Measurements from ENCODE around the gene DCTN3.
"Not testable (repeated sequence)": the region's sequence is repeated elsewhere in the genome, so short reads cannot be mapped to it uniquely, and the experiment has no call there.

Gene DCTN3

DNA sequence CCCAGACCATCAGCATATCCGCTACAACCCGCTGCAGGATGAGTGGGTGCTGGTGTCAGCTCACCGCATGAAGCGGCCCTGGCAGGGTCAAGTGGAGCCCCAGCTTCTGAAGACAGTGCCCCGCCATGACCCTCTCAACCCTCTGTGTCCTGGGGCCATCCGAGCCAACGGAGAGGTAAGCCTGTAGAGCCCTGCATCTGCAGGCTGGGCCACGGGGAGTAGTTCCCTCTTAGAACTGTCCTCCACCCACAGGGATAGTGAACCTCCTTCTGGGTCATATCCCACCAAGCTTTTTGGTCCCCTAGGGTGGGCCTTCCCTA, 26.7 kb upstream of the DCTN3 start:
- no peak for DNase-seq (ENCODE audit: low spot score)

DNA sequence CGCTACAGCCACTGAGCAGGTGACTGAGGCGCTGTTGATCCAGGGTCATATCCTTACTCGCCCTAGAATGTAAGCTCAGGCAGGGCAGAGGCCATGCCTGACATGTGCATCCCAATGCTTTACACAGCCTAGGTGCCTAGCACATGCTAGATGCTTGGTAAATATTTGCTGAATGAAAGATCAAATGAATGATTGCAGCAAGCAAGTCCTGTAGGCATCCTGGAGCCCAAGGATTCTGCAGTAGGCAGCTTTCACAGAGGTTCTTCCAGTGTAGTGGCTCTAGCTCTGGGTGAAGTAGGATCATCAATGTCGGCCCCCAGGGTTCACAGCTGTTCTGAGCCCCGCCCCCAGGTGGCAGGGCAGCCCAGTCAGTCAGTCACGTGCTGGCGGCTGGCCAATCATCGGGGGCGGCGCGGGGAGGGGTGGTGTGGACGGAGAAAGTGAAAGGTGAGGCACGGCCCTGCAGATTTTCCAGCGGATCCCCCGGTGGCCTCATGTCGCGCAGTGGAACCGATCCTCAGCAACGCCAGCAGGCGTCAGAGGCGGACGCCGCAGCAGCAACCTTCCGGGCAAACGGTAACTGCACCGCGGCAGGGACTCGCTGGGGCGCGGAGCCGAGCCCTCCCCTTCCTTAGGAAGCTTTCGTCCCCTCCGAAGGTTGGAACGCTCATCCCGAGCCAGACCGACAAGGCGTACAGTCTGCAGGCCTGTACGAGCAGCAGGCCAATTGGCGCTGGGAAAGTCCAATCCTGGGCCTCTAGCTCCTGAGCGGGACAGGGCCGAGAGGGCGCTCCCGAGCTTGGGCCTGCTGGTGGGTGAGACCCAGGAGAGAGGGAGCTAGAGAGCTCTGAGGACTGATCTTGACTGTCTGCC, 26.2 kb upstream of the DCTN3 start, which contains the start of gene GALT:
Gene GALT (plus strand): TSS at position 465 of the 873 bp plus-strand sequence. CDS start 30 bp downstream, at position 495.
- peak; percentile 95 for DNase-seq (ENCODE audit: low spot score)

DNA sequence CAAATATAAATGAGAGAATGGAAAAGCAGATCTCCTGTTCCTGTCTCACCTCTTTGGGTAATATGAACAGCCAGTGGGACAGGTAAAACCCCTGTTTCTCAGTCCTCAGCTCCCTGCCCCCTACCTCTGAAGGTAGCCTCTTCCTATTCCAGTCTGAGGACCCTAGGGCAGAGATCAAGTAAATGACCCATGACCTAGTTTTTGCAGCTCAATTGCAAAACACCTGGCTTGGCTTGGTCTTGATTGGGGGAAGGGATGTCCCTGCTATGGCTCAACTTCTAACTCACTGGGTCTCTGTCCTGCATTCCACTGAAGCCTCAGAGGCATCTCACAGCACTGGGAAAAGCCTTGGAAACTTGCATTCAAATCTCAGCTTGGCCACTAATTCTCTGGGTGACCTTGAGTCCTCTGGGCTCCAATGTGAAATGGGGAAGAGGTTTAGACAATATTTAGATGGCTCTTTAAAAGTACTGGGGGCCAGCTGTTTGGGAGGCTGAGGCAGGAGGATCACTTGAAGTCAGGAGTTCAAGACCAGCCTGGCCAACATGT, 24.5 kb upstream of the DCTN3 start:
- DNase-seq (ENCODE audit: low spot score): no peak

DNA sequence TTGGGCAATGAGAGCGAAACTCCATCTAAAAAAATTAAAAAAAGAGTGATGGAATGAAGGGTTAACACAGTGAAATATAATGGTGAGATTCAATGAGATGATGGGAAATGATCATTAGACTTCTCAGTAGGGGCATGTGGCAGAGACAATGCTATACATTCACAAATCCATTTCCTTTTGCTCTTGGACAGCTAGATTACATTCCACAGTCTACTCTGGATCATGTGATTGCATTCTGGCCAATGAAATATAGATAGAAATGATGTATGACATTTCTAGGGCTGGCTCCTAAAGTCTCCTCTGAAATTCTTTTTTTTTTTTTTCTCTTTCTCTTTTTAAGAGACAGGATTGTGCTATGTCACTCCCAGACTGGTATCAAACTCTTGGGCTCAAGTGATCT, 22.4 kb upstream of the DCTN3 start:
- no peak for DNase-seq (ENCODE audit: low spot score)

DNA sequence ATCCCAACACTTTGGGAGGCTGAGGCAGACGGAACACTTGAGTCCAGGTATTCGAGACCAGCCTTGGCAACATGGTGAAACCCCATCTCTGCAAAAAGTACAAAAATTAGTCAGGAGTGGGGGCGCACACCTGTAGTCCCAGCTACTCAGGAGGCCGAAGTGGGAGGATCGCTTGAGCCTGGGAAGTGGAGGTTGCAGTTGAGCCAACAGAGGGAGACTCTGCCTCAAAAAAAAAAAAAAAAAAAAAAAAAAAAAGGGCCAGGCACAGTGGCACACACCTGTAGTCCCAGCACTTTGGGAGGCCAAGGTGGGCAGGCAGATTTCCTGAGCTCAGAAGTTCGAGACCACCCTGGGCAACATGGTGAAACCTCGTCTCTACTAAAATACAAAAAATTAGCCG, 19.0 kb upstream of the DCTN3 start:
- DNase-seq (ENCODE audit: low spot score): not testable (repeated sequence)

DNA sequence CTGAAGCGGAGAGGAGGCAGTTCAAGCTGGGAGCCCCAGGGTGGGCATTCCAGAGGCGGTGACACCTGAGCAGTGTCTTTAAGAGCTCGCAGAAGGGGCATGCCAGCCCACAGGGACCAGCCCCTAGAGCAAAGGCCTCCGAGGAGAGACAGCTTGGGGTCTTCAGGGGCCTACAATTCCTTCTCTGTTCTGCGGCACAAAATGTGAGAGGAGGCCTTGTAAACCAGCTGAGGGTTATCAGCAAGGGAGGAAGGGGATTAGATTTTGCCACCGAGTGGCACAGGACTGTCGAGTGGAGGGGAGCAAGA, 17.8 kb upstream of the DCTN3 start:
- DNase-seq (ENCODE audit: low spot score): no peak

DNA sequence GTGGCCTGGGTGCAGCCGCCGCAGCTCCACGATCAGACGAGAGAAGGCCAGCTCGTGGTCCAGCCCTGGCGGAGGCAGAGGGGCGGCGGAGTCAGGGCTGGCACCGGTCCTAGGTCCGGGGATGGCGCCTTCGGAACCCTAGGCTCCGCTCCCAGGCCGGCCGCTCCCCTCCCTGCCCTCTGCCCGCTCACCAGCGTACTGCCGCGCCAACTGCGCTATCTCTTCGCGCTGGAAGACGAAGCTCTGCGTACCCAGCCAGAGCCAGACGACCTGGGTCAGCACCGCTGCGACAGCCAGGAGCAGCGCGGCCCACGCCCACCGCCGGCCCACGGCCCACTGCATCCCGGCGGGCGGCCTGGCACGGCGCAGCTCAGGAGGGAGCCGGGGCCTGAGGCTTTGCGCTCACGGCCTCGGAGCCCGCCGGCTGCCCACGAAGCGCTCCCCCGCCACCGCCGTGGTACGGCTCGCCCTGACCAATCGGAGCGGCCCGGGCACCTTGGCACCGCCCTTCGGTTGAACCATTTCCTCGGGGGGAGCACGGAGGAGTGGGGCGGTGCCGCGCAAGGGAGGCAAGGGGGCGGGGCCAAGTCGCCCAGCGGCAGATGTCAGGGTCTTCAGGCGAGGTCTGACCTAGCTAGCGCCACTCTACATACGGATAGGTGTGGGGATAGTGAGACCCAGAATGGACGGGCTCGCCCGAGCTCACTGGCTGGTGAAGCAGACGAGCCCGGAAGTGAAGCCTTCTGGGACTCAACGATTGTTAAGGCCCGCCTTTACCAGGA, 17.3 kb upstream of the DCTN3 start, which contains the start of gene SIGMAR1:
Gene SIGMAR1 (minus strand): TSS at position 432 of the 782 bp plus-strand sequence. CDS start 90 bp downstream, at position 342.
- peak; percentile 95 for DNase-seq (ENCODE audit: low spot score)

DNA sequence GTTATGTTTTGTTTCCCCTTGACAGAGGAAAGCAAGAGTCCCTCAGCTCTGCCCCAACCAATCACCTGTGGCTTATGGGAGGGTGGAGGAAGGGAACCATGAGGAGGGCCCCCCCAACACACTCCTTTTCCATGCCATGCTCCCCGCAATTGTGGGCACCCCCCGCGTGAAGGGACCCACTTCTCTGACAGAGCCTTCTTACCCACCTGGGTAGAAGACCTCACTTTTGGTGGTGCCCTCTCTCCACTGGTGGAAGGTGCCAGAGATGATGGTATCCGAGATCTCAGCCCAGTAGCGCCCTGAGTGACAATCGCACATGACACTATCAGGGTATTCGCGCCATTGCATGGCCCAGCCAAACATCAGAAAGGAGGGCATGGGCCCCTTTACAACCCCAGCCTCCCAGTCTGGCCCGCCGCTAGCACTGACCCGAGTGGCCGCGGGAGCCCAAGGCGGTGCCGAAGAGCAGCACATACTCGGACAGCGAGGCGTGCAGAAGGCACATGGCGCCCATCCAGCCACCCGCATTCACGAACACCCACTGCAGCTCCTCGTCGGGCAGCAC, 16.6 kb upstream of the DCTN3 start:
- no peak for DNase-seq (ENCODE audit: low spot score)

DNA sequence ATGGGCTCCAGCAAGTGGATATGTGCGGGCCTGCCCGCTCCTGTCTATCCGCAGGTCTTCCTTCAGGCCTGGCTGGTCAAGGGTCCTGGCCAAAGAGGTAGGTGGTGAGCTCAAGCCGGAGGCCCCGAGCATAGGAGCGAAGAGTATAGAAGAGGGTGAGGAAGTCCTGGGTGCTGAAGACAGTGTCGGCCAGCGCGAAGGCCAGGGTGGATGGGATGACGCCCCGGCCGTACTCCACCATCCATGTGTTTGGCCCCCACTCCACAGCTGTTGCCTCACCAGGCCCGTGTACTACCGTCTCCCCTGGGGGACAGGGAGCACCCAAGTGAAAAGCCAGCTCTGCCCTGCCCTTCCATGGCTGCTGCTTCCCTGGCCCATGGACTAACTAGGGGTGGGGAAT, 15.3 kb upstream of the DCTN3 start:
- DNase-seq (ENCODE audit: low spot score): no peak

DNA sequence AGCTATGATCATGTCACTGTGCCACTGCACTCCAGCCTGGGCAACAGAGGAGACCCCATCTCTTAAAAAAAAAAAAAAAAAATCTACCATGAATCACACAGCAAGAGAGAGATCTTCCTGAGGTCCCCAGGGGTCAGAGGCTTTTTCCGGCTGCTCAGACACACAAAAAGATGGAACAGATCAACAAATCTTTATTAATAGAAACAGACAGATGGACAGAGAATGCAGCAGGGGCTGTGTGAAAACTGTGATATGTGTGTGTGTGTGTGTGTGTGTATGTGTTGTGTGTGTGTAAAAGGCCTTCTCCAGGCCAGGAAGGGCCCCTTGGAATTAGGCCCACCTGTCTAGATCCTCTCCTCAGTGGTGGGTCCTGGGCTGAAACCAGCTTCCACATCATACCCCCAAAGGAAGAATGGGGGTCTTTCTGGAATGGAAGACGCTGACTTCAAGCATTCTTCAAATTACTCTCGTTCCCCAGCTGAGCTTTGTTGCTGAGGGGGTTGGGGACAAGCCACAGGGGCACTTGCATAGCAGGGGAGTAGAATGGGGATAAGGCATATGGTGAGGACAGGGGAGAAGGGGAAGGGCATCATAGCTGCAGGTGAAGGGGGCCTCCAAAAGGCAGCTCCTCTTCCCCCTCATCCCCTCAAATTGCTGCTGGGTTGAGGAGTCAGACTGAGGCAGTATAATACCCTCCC, 14.4 kb upstream of the DCTN3 start:
- DNase-seq (ENCODE audit: low spot score): no peak

DNA sequence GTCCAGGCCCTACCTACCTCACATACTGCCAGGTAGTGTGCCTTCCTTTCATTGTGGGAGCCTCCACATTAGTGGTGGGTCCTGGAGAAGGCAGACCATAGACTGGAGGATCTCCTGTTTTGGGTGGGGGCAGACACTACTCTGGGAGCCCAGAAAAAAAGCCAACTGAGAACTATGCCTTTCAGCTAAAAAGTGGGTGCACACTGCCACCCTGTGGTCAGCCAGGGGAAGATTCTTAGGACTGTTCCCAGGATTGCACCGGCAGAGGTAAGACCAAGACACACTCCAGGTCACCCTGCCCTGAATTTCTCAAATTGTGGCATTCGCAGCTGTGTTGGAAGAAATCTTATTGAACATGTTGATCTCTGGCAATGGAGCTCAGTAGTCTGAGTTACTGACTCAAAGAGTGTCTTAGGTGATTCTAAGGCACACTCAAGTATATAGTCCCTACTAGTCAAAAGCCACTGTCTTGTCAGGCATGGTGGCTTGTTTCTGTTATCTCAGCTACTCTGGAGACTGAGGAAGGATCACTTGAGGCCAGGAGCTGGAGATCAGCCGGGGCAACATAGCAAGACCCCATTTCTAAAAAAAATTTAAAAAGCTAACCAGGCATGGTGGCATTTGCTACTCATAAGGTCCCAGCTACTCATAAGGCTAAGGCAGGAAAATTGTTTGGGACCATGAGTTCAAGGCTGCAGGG, 13.7 kb upstream of the DCTN3 start:
- DNase-seq (ENCODE audit: low spot score): peak; percentile 85

DNA sequence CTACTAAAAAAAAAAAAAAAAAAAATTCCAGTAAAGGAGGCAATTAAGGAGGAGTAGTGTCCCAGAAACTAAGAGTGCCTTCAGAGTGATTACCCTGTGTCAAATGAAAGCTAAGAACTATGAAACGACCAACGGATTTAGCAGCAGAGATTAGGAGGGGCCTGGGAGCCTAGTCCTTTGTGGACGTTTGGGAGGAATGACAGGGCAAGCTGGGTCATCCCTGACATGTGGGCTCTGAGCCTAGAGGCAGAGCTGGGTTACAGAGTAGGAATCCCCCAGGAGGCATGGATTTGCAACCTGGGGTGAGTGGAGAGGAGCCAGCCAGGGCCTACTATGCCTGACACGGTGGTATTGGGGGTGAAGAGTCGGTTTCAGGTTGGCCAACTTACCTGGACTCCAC, 12.9 kb upstream of the DCTN3 start:
- DNase-seq (ENCODE audit: low spot score): no peak

DNA sequence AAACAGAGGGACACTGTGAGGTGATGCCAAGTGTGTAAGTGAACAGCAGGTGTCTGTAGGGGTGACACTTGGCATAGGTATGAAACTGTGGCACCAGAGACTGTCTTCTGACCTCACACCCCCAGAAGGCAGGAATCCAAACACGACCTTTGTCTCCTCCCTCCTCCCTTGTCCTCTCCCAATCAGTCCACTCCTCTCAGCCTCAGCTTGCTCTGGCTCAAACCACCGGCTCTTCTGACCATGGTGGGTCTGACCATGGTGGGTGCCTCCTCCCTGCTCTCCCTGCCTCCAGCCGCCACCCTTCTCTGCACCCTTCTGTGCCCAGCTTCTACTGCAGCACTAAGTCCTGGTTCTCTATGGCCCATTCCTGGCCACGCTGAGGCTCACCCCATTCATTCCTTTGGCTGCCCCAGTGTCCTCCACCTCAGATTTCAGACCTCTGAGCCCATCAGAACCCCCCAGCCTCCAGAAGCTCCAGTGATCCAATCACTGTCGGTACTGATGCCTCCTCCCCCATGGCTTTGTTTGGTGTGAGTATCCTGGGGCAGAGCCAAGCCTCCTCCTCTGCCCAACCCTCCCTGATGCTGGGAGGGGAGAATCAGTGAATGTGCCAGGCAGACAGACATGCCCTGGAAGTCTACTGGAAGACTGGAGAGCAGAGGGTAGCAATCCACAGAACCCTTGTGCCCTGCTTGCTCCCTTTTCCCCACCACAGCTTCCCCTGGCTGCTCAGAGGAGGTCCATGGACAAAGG, 10.3 kb upstream of the DCTN3 start:
- no peak for DNase-seq (ENCODE audit: low spot score)

DNA sequence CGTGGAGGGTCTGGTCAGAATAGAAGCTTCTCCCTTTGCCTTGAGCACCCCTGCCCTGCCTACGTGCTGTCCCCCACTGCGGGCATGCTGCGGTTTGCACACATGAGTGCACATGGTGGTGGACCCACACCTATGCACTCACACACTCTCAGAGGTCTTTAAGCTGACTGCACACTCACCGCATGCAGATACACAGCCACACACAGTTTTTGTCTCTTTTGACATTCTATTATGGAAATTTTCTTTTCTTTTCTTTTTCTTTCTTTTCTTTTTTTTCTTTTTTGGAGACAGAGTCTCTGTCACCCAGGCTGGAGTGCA, 9.2 kb upstream of the DCTN3 start:
- no peak for DNase-seq (ENCODE audit: low spot score)

DNA sequence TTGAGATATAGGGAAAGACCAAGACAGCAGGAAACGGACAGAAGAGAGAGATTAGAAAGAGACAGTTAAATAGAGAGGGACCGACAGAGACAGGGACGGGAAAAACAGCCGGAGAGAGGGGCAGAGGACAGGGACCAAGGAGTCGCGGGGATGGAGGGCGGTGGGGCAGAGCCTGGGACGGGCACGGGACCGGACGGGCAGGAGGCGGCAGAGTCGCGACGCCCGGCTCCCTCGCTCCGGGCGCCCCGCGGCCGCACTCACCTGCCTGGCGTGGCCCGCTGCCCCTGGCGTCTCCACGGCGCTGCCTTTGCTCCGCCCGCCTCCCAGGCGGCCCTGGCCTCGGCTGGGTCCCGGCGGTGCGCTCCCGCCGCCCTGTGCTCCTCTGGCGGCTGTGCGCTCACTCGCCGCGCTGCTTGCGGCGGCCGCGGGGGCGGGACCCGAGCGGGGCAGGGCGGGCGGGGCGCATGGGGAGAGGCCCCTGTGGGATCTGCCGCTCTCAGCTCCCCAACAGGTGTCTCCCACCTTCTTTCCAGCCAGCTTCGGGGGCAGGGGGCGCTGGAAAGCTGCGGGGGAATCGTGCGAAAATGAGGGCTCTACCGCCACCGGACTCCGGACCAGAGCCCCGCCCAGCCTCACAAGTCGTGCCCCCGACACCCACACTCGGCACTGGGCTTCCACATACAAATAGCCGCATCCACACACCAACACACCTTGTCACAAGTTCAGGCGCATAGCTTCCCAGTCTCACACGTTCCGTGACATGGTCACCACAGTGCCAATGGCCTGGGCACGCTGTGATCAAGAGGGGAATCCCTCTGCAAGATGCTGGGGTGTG, 8.6 kb upstream of the DCTN3 start, which contains the start of gene ARID3C:
Gene ARID3C (minus strand): TSS at position 411 of the 835 bp plus-strand sequence. CDS start 1,052 bp downstream, outside the sequence.
- DNase-seq (ENCODE audit: low spot score): peak; percentile 74

DNA sequence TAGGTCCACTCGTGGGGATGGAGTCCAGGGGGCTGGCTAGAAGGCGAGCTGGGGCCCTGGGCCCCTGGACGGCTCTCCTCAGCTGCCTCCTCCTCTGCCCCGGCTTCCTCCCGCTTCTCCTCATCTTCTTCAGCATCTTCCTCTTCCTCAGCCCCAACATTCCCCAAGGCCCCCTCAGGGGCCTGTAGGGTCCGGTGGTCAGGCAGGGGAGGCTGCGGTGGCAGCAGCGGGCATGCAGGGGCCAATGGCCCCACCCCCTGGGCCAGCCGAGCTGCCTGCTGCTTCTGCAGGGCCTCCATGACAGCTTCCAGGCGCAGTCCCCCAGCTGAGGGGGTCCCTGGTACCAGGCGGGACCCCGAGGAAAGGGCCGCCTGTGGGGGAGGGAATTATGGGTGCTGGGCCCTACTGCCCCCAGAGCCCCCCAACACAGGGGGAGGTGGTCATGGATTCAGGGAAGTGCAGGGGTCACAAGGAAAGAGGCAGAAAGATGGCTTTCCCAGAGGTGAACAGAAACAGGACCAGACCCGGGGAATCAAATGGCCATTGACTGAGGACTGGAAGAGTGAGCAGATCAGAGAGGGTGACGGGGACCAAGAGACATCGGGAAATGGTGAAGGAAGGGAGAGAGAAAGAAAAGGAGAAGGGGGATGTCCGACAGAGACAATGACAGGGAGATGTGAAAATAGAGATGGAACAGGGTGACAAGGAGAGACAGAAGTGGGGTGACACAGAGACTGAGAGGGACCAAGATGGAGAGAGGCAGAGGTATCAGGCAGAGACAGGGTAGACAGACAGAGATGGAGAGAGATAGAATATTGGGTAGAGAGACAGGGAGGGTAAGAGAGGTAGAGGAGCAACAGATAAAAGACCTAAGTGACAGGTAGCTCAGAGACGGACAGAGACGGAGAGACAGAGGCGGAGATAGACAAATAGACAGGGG, 7.7 kb upstream of the DCTN3 start:
- DNase-seq (ENCODE audit: low spot score): no peak

DNA sequence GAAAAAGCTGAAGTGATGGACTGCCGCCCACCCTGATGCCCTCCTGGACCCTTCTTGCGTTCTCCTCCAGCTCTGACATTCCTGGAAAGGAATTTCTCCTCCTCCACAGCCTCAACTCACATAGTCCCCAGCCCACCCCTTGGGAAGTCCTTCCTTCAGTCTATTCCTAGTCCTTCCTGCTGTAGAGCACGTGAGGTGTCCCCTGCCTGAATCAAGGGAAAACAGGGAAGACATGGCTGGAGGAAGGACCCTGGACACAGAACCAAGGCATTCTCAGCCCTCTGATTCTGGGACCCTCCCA, 4.8 kb upstream of the DCTN3 start:
- DNase-seq (ENCODE audit: low spot score): no peak

DNA sequence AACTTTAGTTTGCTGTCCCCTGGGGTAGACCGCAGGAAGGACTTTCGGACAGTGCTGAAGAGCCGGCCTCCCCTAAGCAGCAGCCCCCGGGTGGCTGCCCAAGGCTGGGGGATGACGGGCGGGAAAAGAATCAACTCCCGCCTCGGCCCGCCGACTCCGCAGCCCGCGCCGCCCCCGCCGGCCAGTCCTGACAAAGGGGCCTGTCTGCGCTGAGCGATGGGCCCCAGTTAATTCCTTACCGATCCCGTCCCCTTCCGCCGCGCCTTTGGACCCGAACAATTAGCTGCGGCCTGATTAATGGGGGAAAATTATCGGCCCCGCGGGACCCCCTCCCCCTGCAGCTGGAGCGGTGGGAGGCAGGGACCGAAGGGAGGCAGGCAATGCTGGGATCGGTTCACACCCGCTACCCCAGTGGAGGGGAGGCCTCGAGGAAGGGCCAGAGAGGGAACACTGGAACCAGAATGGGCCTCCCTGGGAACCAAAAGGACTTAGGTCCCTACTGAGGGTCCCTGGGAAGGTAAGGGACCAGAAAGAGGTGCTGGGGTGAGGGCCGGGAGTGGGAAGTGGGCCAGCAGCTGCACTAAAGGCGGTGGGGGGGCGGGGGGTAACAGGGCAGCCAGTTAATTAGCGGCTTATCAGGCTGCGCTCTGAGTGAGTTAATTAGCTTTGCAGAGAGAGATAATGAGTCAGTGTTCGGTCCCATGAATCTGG, 4.3 kb upstream of the DCTN3 start:
- peak; percentile 39 for DNase-seq (ENCODE audit: low spot score)

Data from iPS-NIHi11 (cell line).